Measurements from ENCODE around the gene HOXC6.

- TF ChIP-seq EP300 (IDR thresholded peaks at IDR 0.05; ENCODE audit: low read depth) (no peak), POLR2A (IDR thresholded peaks at IDR 0.05) (no peak), CTCF (IDR thresholded peaks at IDR 0.05) (no peak)
Observed at GRCh38 chr12:53993162-53994008, 34.9 kb upstream of the HOXC6 start.
